Smooth muscle cell (in vitro differentiated cells): Measurements from ENCODE around the gene CCDC157. TPM values are rescaled to one million over a fixed set of nuclear protein-coding genes. Genes with fewer than 3 reads are reported as not detected.

Experiments
- DNase-seq: peaks from one replicate; lab custom pipeline; 2025; ENCODE audit not compliant: unreplicated experiment; lab: John Stamatoyannopoulos, UW
- H2AFZ ChIP-seq: fragments of 200-600 bp; sonication (generic); 2 replicates; pipeline ENCODE4 v1.6.0; 2016; ENCODE audit warnings: antibody characterized with exemption, low read depth, mild to moderate bottlenecking
- H3F3A ChIP-seq: fragments of 200-600 bp; sonication (generic); 2 replicates; pipeline ENCODE4 v1.6.0; 2017; ENCODE audit warnings: antibody characterized with exemption, low read depth
- H3K27ac ChIP-seq: fragments of 200-600 bp; sonication (generic); 2 replicates; pipeline ENCODE4 v1.5.1; 2016; ENCODE audit warnings: low read depth, mild to moderate bottlenecking
- H3K27me3 ChIP-seq: fragments of 200-600 bp; sonication (generic); 2 replicates; pipeline ENCODE4 v1.6.1; 2016; ENCODE audit warnings: low read depth, mild to moderate bottlenecking
- H3K36me3 ChIP-seq: fragments of 200-600 bp; sonication (generic); 2 replicates; pipeline ENCODE4 v1.5.1; 2016; ENCODE audit warnings: low read depth
- H3K4me1 ChIP-seq: fragments of 200-600 bp; sonication (generic); 2 replicates; pipeline ENCODE4 v1.5.1; 2016; ENCODE audit warnings: low read depth
- H3K4me2 ChIP-seq: fragments of 200-600 bp; sonication (generic); 2 replicates; pipeline ENCODE4 v1.6.0; 2016; ENCODE audit warnings: mild to moderate bottlenecking
- H3K4me3 ChIP-seq: fragments of 200-600 bp; sonication (generic); 2 replicates; pipeline ENCODE4 v1.5.1; 2016; ENCODE audit warnings: mild to moderate bottlenecking
- H3K79me2 ChIP-seq: fragments of 200-600 bp; sonication (generic); 2 replicates; pipeline ENCODE4 v1.6.0; 2016; ENCODE audit warnings: low read depth, mild to moderate bottlenecking
- H3K9ac ChIP-seq: fragments of 200-600 bp; sonication (generic); 2 replicates; pipeline ENCODE4 v1.6.0; 2016; ENCODE audit warnings: low read depth
- H3K9me3 ChIP-seq: fragments of 200-600 bp; sonication (generic); replicated peaks from 2 replicates; pipeline ENCODE4 v1.5.1; 2016; ENCODE audit warnings: low read depth
- H4K20me1 ChIP-seq: fragments of 200-600 bp; sonication (generic); 2 replicates; pipeline ENCODE4 v1.6.0; 2016; ENCODE audit warnings: low read depth
- CTCF ChIP-seq: fragments of 200-600 bp; sonication (generic); IDR thresholded peaks from 2 replicates; pipeline ENCODE4 v1.5.1; 2017; ENCODE audit warnings: borderline replicate concordance, mild to moderate bottlenecking, antibody characterized with exemption; ENCODE audit not compliant: insufficient read depth, poor library complexity, severe bottlenecking
- WGBS: methylation state at CpG from one replicate; pipeline ENCODE4 v1.1.7; 2016; ENCODE audit warnings: low lambda C conversion rate; 5-methylcytosine and 5-hydroxymethylcytosine counted together
- polyA plus RNA-seq: library from polyadenylated mRNA; unstranded; fragments of >200 nt; fragmentation: Nextera tagmentation; extraction: Ambion mirVana; gene quantifications from 2 replicates; pipeline ENCODE4 v1.2.1, GENCODE V29; 2016
- total RNA-seq: library from RNA; depleted of rRNA; stranded (reverse); fragments of >200 nt; gene quantifications from 2 replicates; pipeline ENCODE4 v1.2.3, GENCODE V29; 2014

The CCDC157 gene
- total and polyA plus RNA-seq, 2 experiments from 2014 or later, result 2.5 to 4.8 TPM

- peak within 1 kb of the TSS; percentile 67 for H2AFZ ChIP-seq
- no peak for TF ChIP-seq CTCF
- no peaks in the 10 kb centered on the region for H3K27me3 ChIP-seq
- no peaks in the 10 kb centered on the region for H3K36me3 ChIP-seq
- peaks cover 20% of the 10 kb centered on the region for H3K4me1 ChIP-seq
- WGBS, result 1% methylated on average over 31 of the region's 56 CpGs
- peaks cover 32% of the 10 kb centered on the region for H4K20me1 ChIP-seq
- peak within 1 kb of the TSS; percentile 81 for H3K4me3 ChIP-seq
- no peaks in the 10 kb centered on the region for H3F3A ChIP-seq
- H3K79me2 ChIP-seq, result no peaks in the 10 kb centered on the region
- H3K9ac ChIP-seq, result peak within 1 kb of the TSS; percentile 29
- peak within 1 kb of the TSS; percentile 93 for H3K4me2 ChIP-seq
- peak; percentile 29 for DNase-seq
- H3K9me3 ChIP-seq, result no peaks in the 10 kb centered on the region
- no peak within 1 kb of the TSS for H3K27ac ChIP-seq
Observed at GRCh38 chr22:30396871-30397655, 40.3 kb downstream of the CCDC157 start, which contains the start of gene SEC14L2. TSS of gene SEC14L2 (plus strand) at chr22:30397018. CDS start at chr22:30397117, 99 bp downstream.

GRCh38 chr22:30397656-30398635 lies 41.1 kb downstream of the CCDC157 start:
- no peaks in the 10 kb centered on the region for H3F3A ChIP-seq
- no peaks in the 10 kb centered on the region for H3K27me3 ChIP-seq
- no peak for TF ChIP-seq CTCF
- no peak overlapping the region for H3K27ac ChIP-seq
- no peaks in the 10 kb centered on the region for H3K79me2 ChIP-seq
- no peak for DNase-seq
- no peak overlapping the region for H3K9ac ChIP-seq
- WGBS, result 42% methylated on average over 11 of the region's 11 CpGs
- H3K4me1 ChIP-seq, result peaks cover 16% of the 10 kb centered on the region
- H3K9me3 ChIP-seq, result no peaks in the 10 kb centered on the region
- H3K36me3 ChIP-seq, result no peaks in the 10 kb centered on the region
- no peak overlapping the region for H2AFZ ChIP-seq
- H4K20me1 ChIP-seq, result peaks cover 41% of the 10 kb centered on the region
- H3K4me3 ChIP-seq, result peak overlapping the region; percentile 81
- H3K4me2 ChIP-seq, result peak overlapping the region; percentile 93

- 78% methylated on average over 24 of the region's 25 CpGs for WGBS
- no peaks in the 10 kb centered on the region for H3K9me3 ChIP-seq
- DNase-seq, result no peak
- peaks cover 9% of the 10 kb centered on the region for H3K4me1 ChIP-seq
- H3K4me2 ChIP-seq, result peak overlapping the region; percentile 93
- no peaks in the 10 kb centered on the region for H3K79me2 ChIP-seq
- H3K36me3 ChIP-seq, result no peaks in the 10 kb centered on the region
- H3K4me3 ChIP-seq, result no peak overlapping the region
- no peak overlapping the region for H3K9ac ChIP-seq
- no peak overlapping the region for H3K27ac ChIP-seq
- no peaks in the 10 kb centered on the region for H3K27me3 ChIP-seq
- no peak for TF ChIP-seq CTCF
- no peaks in the 10 kb centered on the region for H3F3A ChIP-seq
- H4K20me1 ChIP-seq, result peaks cover 47% of the 10 kb centered on the region
- no peak overlapping the region for H2AFZ ChIP-seq
Observed at GRCh38 chr22:30398685-30399680, 42.2 kb downstream of the CCDC157 start.
